ENCODE data around the gene CHMP1A.
"Not testable (repeated sequence)": the region's sequence is repeated elsewhere in the genome, so short reads cannot be mapped to it uniquely, and the experiment has no call there.

Gene CHMP1A

GRCh38 chr16:89691231-89691985 is 33.9 kb upstream of the CHMP1A start:
- DNase-seq: no peak

- DNase-seq: no peak
These were observed 32.9 kb upstream of the CHMP1A start for GRCh38 chr16:89690392-89690901.

- DNase-seq: not testable (repeated sequence)
These were observed 32.1 kb upstream of the CHMP1A start for GRCh38 chr16:89689621-89690020.

GRCh38 chr16:89689142-89689541 is 31.6 kb upstream of the CHMP1A start:
- DNase-seq: no peak

GRCh38 chr16:89688395-89688794 is 30.9 kb upstream of the CHMP1A start:
- no peak for DNase-seq

- peak; percentile 63 for DNase-seq
These were observed 29.8 kb upstream of the CHMP1A start for GRCh38 chr16:89687092-89687940.

GRCh38 chr16:89686520-89687091 is 29.1 kb upstream of the CHMP1A start, which contains the start of gene CDK10:
Gene CDK10, plus strand, starts transcription at chr16:89686689. Its CDS starts 22 bp downstream, at chr16:89686711.
- peak; percentile 81 for DNase-seq

- DNase-seq: no peak
These were observed 28.4 kb upstream of the CHMP1A start for GRCh38 chr16:89685916-89686315.

- DNase-seq: no peak
These were observed 20.8 kb upstream of the CHMP1A start for GRCh38 chr16:89678258-89678657.

- no peak for DNase-seq
These were observed 14.9 kb upstream of the CHMP1A start for GRCh38 chr16:89672177-89672941.

- not testable (repeated sequence) for DNase-seq
These were observed 14.1 kb upstream of the CHMP1A start for GRCh38 chr16:89671565-89671964.

GRCh38 chr16:89670496-89671431 is 13.3 kb upstream of the CHMP1A start:
- no peak for DNase-seq

- DNase-seq: no peak
These were observed 12.2 kb upstream of the CHMP1A start for GRCh38 chr16:89669755-89670154.

GRCh38 chr16:89668790-89669158 is 11.3 kb upstream of the CHMP1A start:
- no peak for DNase-seq

- no peak for DNase-seq
These were observed 10.1 kb upstream of the CHMP1A start for GRCh38 chr16:89667633-89668032.

GRCh38 chr16:89667000-89667399 is 9.5 kb upstream of the CHMP1A start:
- not testable (repeated sequence) for DNase-seq

- not testable (repeated sequence) for DNase-seq
These were observed 6.7 kb upstream of the CHMP1A start for GRCh38 chr16:89664238-89664637.

GRCh38 chr16:89661215-89661614 is 3.7 kb upstream of the CHMP1A start:
- no peak for DNase-seq

- DNase-seq: no peak
These were observed 2.6 kb upstream of the CHMP1A start for GRCh38 chr16:89660146-89660545.

- peak; percentile 50 for DNase-seq
These were observed 842 bp upstream of the CHMP1A start for GRCh38 chr16:89658221-89658879.
